Measurements from ENCODE around the gene MTCL1.

Gene MTCL1

DNA sequence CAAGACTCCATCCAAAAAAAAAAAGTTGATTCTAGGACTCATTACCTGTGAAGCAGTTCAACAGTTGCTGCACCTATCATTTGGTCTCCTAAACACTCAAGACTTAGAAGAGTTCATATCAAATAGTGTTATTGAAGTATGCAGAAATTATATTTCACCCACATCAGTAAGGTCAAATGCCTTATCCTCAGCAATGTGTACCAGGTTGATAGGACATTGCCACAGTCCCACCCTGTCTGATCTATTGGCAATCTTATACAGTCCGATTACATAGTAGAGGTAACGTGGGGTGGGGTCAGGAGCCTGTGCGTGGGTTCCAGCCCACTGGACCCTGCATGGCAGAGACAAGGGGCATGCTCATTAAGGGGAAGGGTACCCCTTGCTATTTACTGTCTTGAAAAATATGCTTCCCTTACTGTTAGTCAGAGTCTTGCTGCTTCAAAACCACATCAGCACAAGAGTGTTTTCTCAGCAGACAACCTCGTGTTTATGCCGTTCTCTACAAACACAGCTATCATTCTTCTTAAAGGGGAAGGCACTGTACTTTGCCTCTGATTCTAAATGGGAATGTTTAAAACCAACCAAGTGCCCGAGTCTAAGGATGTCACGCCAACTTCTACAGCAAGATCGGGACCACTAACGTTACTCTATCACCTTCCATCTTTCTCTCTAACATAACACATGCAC lies 115.2 kb downstream of the MTCL1 start:
- Mint-ChIP-seq H3K27ac (no peak overlapping the region), H3K4me3 (no peak overlapping the region), H3K9me3 (no peaks in the 10 kb centered on the region), H3K36me3 (ENCODE audit: low read depth) (peaks cover 5% of the 10 kb centered on the region), H3K4me1 (peaks cover 19% of the 10 kb centered on the region), H3K27me3 (ENCODE audit: low read depth) (peaks cover 12% of the 10 kb centered on the region)
- TF ChIP-seq, protein P1, sequence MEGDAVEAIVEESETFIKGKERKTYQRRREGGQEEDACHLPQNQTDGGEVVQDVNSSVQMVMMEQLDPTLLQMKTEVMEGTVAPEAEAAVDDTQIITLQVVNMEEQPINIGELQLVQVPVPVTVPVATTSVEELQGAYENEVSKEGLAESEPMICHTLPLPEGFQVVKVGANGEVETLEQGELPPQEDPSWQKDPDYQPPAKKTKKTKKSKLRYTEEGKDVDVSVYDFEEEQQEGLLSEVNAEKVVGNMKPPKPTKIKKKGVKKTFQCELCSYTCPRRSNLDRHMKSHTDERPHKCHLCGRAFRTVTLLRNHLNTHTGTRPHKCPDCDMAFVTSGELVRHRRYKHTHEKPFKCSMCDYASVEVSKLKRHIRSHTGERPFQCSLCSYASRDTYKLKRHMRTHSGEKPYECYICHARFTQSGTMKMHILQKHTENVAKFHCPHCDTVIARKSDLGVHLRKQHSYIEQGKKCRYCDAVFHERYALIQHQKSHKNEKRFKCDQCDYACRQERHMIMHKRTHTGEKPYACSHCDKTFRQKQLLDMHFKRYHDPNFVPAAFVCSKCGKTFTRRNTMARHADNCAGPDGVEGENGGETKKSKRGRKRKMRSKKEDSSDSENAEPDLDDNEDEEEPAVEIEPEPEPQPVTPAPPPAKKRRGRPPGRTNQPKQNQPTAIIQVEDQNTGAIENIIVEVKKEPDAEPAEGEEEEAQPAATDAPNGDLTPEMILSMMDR (IDR thresholded peaks at IDR 0.05; ENCODE audit: unreplicated experiment in 3 of 3), result no peak

DNA sequence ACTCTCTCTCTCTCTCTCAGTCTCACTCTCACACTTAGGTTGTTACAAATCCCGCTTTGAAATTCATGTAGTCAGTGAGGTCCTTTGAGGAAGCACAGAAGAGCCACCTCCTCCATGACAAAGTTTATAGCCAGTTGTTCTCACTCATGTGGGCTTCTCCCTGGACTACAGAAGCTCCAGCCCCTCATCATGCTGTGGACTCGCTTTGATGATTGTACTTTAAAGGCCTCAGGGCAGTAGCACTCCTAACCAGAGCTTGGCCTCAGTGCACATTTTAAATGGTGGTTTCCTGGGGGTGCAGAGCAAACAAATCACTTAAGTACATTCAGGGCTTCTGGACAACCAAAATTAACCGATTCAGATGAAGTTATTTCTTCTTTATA lies 115.7 kb downstream of the MTCL1 start:
- H3K27me3 Mint-ChIP-seq (ENCODE audit: low read depth), result peaks cover 12% of the 10 kb centered on the region
- H3K4me1 Mint-ChIP-seq, result peaks cover 16% of the 10 kb centered on the region

DNA sequence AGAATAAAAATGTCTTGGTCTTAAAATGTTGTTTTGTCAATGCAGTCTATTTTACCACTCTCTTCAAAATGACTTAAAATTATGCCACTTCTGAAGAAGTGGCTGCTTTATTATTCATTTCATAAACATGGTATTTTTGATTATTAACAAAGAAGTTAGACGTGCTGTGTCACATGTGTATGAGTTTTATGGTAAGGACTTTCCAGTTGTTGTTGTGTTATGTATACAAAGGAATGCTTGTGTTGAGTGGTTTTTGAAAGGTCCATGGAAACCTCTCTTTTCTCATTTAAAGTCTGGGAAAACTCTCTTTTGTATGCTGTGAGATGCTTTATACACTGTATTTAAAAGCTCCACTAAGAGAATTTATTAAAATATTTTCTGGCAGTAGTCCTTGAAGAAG lies 116.2 kb downstream of the MTCL1 start:
- TF ChIP-seq, protein P1 (IDR thresholded peaks at IDR 0.05; ENCODE audit: unreplicated experiment in 3 of 3), result no peak
- peaks cover 12% of the 10 kb centered on the region for H3K27me3 Mint-ChIP-seq (ENCODE audit: low read depth)
- H3K4me1 Mint-ChIP-seq, result peaks cover 12% of the 10 kb centered on the region
- no peaks in the 10 kb centered on the region for H3K9me3 Mint-ChIP-seq
- H3K36me3 Mint-ChIP-seq (ENCODE audit: low read depth), result peaks cover 5% of the 10 kb centered on the region
- H3K27ac Mint-ChIP-seq, result no peak overlapping the region
- H3K4me3 Mint-ChIP-seq, result no peak overlapping the region

More for the DNA sequence above, 115.7 kb downstream of the MTCL1 start:
- TF ChIP-seq, protein P1 (IDR thresholded peaks at IDR 0.05; ENCODE audit: unreplicated experiment in 3 of 3), result no peak
- Mint-ChIP-seq H3K9me3 (no peaks in the 10 kb centered on the region), H3K4me3 (no peak overlapping the region), H3K36me3 (ENCODE audit: low read depth) (peaks cover 5% of the 10 kb centered on the region), H3K27ac (no peak overlapping the region)

DNA sequence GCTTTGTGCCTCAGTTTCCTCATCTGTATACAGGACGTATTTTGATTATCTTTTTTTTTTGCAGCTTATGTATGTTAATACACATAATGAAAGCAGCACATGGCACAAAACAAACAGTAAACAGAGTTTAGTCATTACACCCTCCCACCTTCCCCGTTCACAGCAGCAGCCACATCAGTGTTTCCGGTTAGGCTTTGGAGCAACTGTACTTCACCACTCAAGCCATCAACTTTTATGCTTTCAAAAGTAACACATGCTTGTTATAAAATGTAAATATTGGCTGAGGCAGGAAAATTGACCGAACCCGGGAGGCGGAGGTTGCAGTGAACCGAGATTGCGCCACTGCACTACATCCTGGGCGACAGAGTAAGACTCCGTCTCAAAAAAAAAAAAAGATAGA lies 117.3 kb downstream of the MTCL1 start:
- H3K4me3 Mint-ChIP-seq, result no peak overlapping the region
- peaks cover 5% of the 10 kb centered on the region for H3K36me3 Mint-ChIP-seq (ENCODE audit: low read depth)
- H3K4me1 Mint-ChIP-seq, result peaks cover 5% of the 10 kb centered on the region
- H3K27me3 Mint-ChIP-seq (ENCODE audit: low read depth), result peaks cover 12% of the 10 kb centered on the region
- H3K9me3 Mint-ChIP-seq, result no peaks in the 10 kb centered on the region
- H3K27ac Mint-ChIP-seq, result no peak overlapping the region
- TF ChIP-seq, protein P1 (IDR thresholded peaks at IDR 0.05; ENCODE audit: unreplicated experiment in 3 of 3), result no peak

DNA sequence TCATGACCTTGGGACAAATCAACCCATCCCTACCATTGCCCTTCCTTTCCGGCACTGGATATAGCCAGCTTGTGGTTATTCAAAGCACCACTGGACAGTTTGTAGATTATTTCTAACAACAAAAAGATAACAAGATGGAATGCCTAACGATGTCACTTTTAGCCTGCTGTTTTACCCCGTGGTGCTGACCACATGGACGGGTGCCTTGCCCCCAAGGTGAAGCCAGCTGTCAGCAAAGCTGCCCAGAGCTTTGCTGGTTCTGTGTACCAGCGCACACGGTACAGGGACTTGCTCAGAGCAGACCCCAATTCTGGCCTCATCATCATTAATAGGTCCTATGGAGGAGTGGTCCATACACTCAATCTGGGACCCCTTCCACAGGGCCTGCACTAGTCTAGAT lies 118.2 kb downstream of the MTCL1 start:
- Mint-ChIP-seq H3K27ac (no peak overlapping the region), H3K4me1 (peaks cover 5% of the 10 kb centered on the region), H3K36me3 (ENCODE audit: low read depth) (peaks cover 5% of the 10 kb centered on the region), H3K9me3 (no peaks in the 10 kb centered on the region), H3K27me3 (ENCODE audit: low read depth) (peaks cover 12% of the 10 kb centered on the region), H3K4me3 (no peak overlapping the region)
- TF ChIP-seq, protein P1 (IDR thresholded peaks at IDR 0.05; ENCODE audit: unreplicated experiment in 3 of 3), result no peak

DNA sequence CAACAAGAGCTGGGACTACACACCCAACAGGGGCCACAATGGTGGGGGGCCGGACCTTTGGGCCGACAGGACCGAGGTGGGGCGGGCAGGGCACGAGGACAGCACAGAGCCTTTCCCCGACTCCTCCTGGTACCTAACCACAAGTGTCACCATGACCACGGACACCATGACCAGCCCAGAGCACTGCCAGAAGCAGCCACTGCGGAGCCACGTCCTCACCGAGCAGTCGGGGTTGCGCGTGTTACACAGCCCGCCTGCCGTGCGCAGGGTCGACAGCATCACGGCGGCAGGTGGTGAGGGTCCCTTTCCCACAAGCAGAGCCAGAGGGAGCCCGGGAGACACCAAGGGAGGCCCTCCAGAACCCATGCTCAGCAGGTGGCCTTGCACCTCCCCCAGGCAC lies 119.5 kb downstream of the MTCL1 start:
- Mint-ChIP-seq H3K27me3 (ENCODE audit: low read depth) (peaks cover 3% of the 10 kb centered on the region), H3K36me3 (ENCODE audit: low read depth) (peaks cover 5% of the 10 kb centered on the region), H3K9me3 (no peaks in the 10 kb centered on the region), H3K27ac (no peak overlapping the region), H3K4me3 (no peak overlapping the region), H3K4me1 (peaks cover 5% of the 10 kb centered on the region)
- TF ChIP-seq, protein P1 (IDR thresholded peaks at IDR 0.05; ENCODE audit: unreplicated experiment in 3 of 3), result no peak
